Thymus (tissue), 11 donors: ENCODE data around the gene TULP1. TPM values are rescaled to one million over a fixed set of nuclear protein-coding genes. Genes with fewer than 3 reads are reported as not detected.

ENCODE experiments used
- DNase-seq, 9 donors: peaks; one replicate each; pipeline ENCODE4 v3.0.0-alpha.2; 2013; ENCODE audit warnings: low spot score in 9 of 9, low read depth in 6 of 9, missing footprints in 1 of 9
- H3K27ac ChIP-seq, 2 donors: one replicate each; pipeline ENCODE4 v1.5.1; 2013; ENCODE audit warnings: control low read depth in 1 of 2, low read depth in 1 of 2, low read length in 1 of 2, mild to moderate bottlenecking in 1 of 2, moderate library complexity in 1 of 2
- H3K27me3 ChIP-seq, 2 donors: one replicate each; pipeline ENCODE4 v1.5.1; 2013; ENCODE audit warnings: low read length in 1 of 2; ENCODE audit not compliant: control insufficient read depth in 2 of 2, insufficient read depth in 1 of 2
- H3K36me3 ChIP-seq, 2 donors: one replicate each; pipeline ENCODE4 v1.5.1; 2013; ENCODE audit warnings: low read length in 1 of 2, mild to moderate bottlenecking in 1 of 2, moderate library complexity in 1 of 2; ENCODE audit not compliant: control insufficient read depth in 2 of 2, insufficient read depth in 2 of 2
- H3K4me1 ChIP-seq, 2 donors: one replicate each; pipeline ENCODE4 v1.5.1; 2013; ENCODE audit warnings: low read length in 2 of 2; ENCODE audit not compliant: control insufficient read depth in 2 of 2, insufficient read depth in 2 of 2
- H3K4me3 ChIP-seq, 2 donors: one replicate each; pipeline ENCODE4 v1.5.1; 2013; ENCODE audit warnings: low read length in 2 of 2, control low read depth in 1 of 2, mild to moderate bottlenecking in 1 of 2
- H3K9me3 ChIP-seq, 2 donors: one replicate each; pipeline ENCODE4 v1.5.1; 2013; ENCODE audit warnings: low read length in 1 of 2, mild to moderate bottlenecking in 1 of 2; ENCODE audit not compliant: control insufficient read depth in 2 of 2, insufficient read depth in 1 of 2
- WGBS: extraction: QIAGEN DNeasy Blood & Tissue Kit; methylation state at CpG from one replicate; pipeline ENCODE4 v1.1.7; 2013; 5-methylcytosine and 5-hydroxymethylcytosine counted together
- polyA plus RNA-seq: library from polyadenylated mRNA; stranded (reverse); fragments of 200-250 nt; gene quantifications from one replicate; pipeline ENCODE4 v1.2.3, GENCODE V29; 2013
- total RNA-seq: library from RNA; stranded (reverse); fragments of 120-200 nt; gene quantifications from one replicate; pipeline ENCODE4 v1.2.4, GENCODE V29; 2013
- donor health status: healthy.

Gene TULP1
- total and polyA plus RNA-seq, 2 donors, result 0.09 to 0.52 TPM

GRCh38 chr6:35496036-35496840 is 16.5 kb downstream of the TULP1 start:
- H3K4me1 ChIP-seq, result peaks cover 4 to 40% of the 10 kb centered on the region in 2 donors
- peak overlapping the region in 1 of 2 donors; percentile 54 for H3K27ac ChIP-seq

GRCh38 chr6:35495258-35496035 is 17.2 kb downstream of the TULP1 start:
- H3K27ac ChIP-seq, result peak overlapping the region in 1 of 2 donors; percentile 54
- peaks cover 4 to 43% of the 10 kb centered on the region in 2 donors for H3K4me1 ChIP-seq
- H3K4me3 ChIP-seq, result peak overlapping the region; percentile 10 to 74
- WGBS, result 90% methylated on average over 9 of the region's 9 CpGs
- H3K36me3 ChIP-seq, result no peaks in the 10 kb centered on the region
- H3K27me3 ChIP-seq, result peaks cover 24 to 95% of the 10 kb centered on the region in 2 donors
- no peaks in the 10 kb centered on the region for H3K9me3 ChIP-seq
- no peak for DNase-seq

More at GRCh38 chr6:35496036-35496840, 16.5 kb downstream of the TULP1 start:
- DNase-seq, result no peak
- H3K4me3 ChIP-seq, result peak overlapping the region; percentile 16 to 74
- no peaks in the 10 kb centered on the region for H3K36me3 ChIP-seq
- H3K9me3 ChIP-seq, result no peaks in the 10 kb centered on the region
- WGBS, result 47% methylated on average over 63 of the region's 63 CpGs
- peaks cover 24 to 94% of the 10 kb centered on the region in 2 donors for H3K27me3 ChIP-seq

- DNase-seq, result no peak
- peak overlapping the region in 1 of 2 donors; percentile 31 for H3K27ac ChIP-seq
- no peak overlapping the region for H3K4me3 ChIP-seq
- no peaks in the 10 kb centered on the region for H3K9me3 ChIP-seq
- no peaks in the 10 kb centered on the region for H3K36me3 ChIP-seq
- WGBS, result 5% methylated on average over 4 of the region's 4 CpGs
- H3K27me3 ChIP-seq, result peaks cover 24 to 89% of the 10 kb centered on the region in 2 donors
- H3K4me1 ChIP-seq, result peaks cover 4 to 50% of the 10 kb centered on the region in 2 donors
Measured at GRCh38 chr6:35494161-35494563, 18.5 kb downstream of the TULP1 start.

GRCh38 chr6:35493307-35493983 is 19.3 kb downstream of the TULP1 start:
- Histone ChIP-seq H3K4me1 (peaks cover 4 to 49% of the 10 kb centered on the region in 2 donors), H3K36me3 (no peaks in the 10 kb centered on the region), H3K4me3 (no peak overlapping the region), H3K27ac (no peak overlapping the region), H3K27me3 (peaks cover 20 to 81% of the 10 kb centered on the region in 2 donors), H3K9me3 (no peaks in the 10 kb centered on the region)
- no peak for DNase-seq
- WGBS, result 93% methylated on average over 28 of the region's 28 CpGs

GRCh38 chr6:35492974-35493284 is 19.8 kb downstream of the TULP1 start:
- no peak for DNase-seq
- no peaks in the 10 kb centered on the region for H3K36me3 ChIP-seq
- no peaks in the 10 kb centered on the region for H3K9me3 ChIP-seq
- no peak overlapping the region for H3K4me3 ChIP-seq
- WGBS, result 96% methylated on average over 7 of the region's 7 CpGs
- peaks cover 16 to 76% of the 10 kb centered on the region in 2 donors for H3K27me3 ChIP-seq
- H3K27ac ChIP-seq, result no peak overlapping the region
- H3K4me1 ChIP-seq, result peaks cover 6 to 49% of the 10 kb centered on the region in 2 donors

GRCh38 chr6:35492258-35492973 is 20.3 kb downstream of the TULP1 start:
- Histone ChIP-seq H3K36me3 (no peaks in the 10 kb centered on the region), H3K4me1 (peaks cover 5 to 47% of the 10 kb centered on the region in 2 donors), H3K4me3 (no peak overlapping the region), H3K27ac (no peak overlapping the region), H3K27me3 (peaks cover 13 to 71% of the 10 kb centered on the region in 2 donors), H3K9me3 (no peaks in the 10 kb centered on the region)
- DNase-seq, result no peak
- 56% methylated on average over 7 of the region's 7 CpGs for WGBS

- H3K4me3 ChIP-seq, result no peak overlapping the region
- no peak for DNase-seq
- H3K4me1 ChIP-seq, result peaks cover 5 to 48% of the 10 kb centered on the region in 2 donors
- H3K27ac ChIP-seq, result no peak overlapping the region
- peaks cover 11 to 69% of the 10 kb centered on the region in 2 donors for H3K27me3 ChIP-seq
- 69% methylated on average over 5 of the region's 5 CpGs for WGBS
- no peaks in the 10 kb centered on the region for H3K36me3 ChIP-seq
- no peaks in the 10 kb centered on the region for H3K9me3 ChIP-seq
Measured at GRCh38 chr6:35491558-35492257, 21.0 kb downstream of the TULP1 start.

GRCh38 chr6:35490821-35491557 is 21.7 kb downstream of the TULP1 start:
- Histone ChIP-seq H3K4me1 (peaks cover 5 to 51% of the 10 kb centered on the region in 2 donors), H3K4me3 (no peak overlapping the region), H3K27ac (peak overlapping the region in 1 of 2 donors; percentile 25), H3K9me3 (no peaks in the 10 kb centered on the region), H3K36me3 (no peaks in the 10 kb centered on the region), H3K27me3 (peaks cover 4 to 69% of the 10 kb centered on the region in 2 donors)
- WGBS, result 90% methylated on average over 8 of the region's 8 CpGs
- DNase-seq, result no peak
